Subcutaneous abdominal adipose tissue (tissue), 5 donors: ENCODE data around the gene GNAS-AS1.
"Not testable (repeated sequence)": the region's sequence is repeated elsewhere in the genome, so short reads cannot be mapped to it uniquely, and the experiment has no call there.

Source experiments
- H3K27ac ChIP-seq: one replicate; pipeline ENCODE4 v1.7.0; 2013; ENCODE audit warnings: low read depth, mild to moderate bottlenecking, inconsistent platforms, low read length, moderate library complexity
- H3K27me3 ChIP-seq, 5 donors: one replicate each; pipeline ENCODE4 v1.7.0; 2013; ENCODE audit warnings: low read length in 5 of 5, inconsistent platforms in 1 of 5; ENCODE audit not compliant: control insufficient read depth in 5 of 5, insufficient read depth in 4 of 5
- H3K36me3 ChIP-seq, 5 donors: one replicate each; pipeline ENCODE4 v1.7.0; 2013; ENCODE audit warnings: low read length in 5 of 5; ENCODE audit not compliant: control insufficient read depth in 5 of 5, insufficient read depth in 5 of 5
- H3K4me1 ChIP-seq, 5 donors: one replicate each; pipeline ENCODE4 v1.7.0; 2013; ENCODE audit warnings: low read length in 5 of 5, mild to moderate bottlenecking in 3 of 5, moderate library complexity in 1 of 5; ENCODE audit not compliant: control insufficient read depth in 5 of 5, insufficient read depth in 5 of 5
- H3K4me3 ChIP-seq, 5 donors: one replicate each; pipeline ENCODE4 v1.7.0; 2013; ENCODE audit warnings: low read length in 5 of 5, low read depth in 1 of 5
- H3K9ac ChIP-seq, 5 donors: one replicate each; pipeline ENCODE4 v1.7.0; 2013; ENCODE audit warnings: low read length in 5 of 5, mild to moderate bottlenecking in 4 of 5, moderate library complexity in 3 of 5
- H3K9me3 ChIP-seq, 5 donors: one replicate each; pipeline ENCODE4 v1.7.0; 2013; ENCODE audit warnings: low read length in 5 of 5; ENCODE audit not compliant: control insufficient read depth in 5 of 5
- donor health status: healthy.
- donor health status: healthy.
- donor health status: healthy.
- donor health status: healthy.
- donor health status: healthy.

Gene GNAS-AS1

GRCh38 chr20:58824843-58825242 lies 25.9 kb downstream of the GNAS-AS1 start:
- no peak overlapping the region for H3K27ac ChIP-seq
- no peak overlapping the region for H3K4me3 ChIP-seq
- H3K36me3 ChIP-seq = no peaks in the 10 kb centered on the region
- no peaks in the 10 kb centered on the region for H3K9me3 ChIP-seq
- peaks cover 0 to 4% (median 0%) of the 10 kb centered on the region in 5 donors for H3K27me3 ChIP-seq
- no peak overlapping the region for H3K9ac ChIP-seq
- H3K4me1 ChIP-seq = peaks cover 0 to 8% (median 5%) of the 10 kb centered on the region in 5 donors

- Histone ChIP-seq H3K9me3 (no peaks in the 10 kb centered on the region), H3K4me3 (no peak overlapping the region), H3K27ac (no peak overlapping the region), H3K27me3 (peaks cover 0 to 4% (median 0%) of the 10 kb centered on the region in 5 donors), H3K9ac (no peak overlapping the region), H3K36me3 (no peaks in the 10 kb centered on the region), H3K4me1 (no peaks in the 10 kb centered on the region)
Observed at GRCh38 chr20:58822748-58823730, 27.7 kb downstream of the GNAS-AS1 start.

GRCh38 chr20:58822149-58822548 lies 28.6 kb downstream of the GNAS-AS1 start:
- no peak overlapping the region for H3K4me3 ChIP-seq
- H3K27ac ChIP-seq = no peak overlapping the region
- no peaks in the 10 kb centered on the region for H3K9me3 ChIP-seq
- peaks cover 0 to 3% (median 0%) of the 10 kb centered on the region in 5 donors for H3K27me3 ChIP-seq
- H3K36me3 ChIP-seq = no peaks in the 10 kb centered on the region
- H3K4me1 ChIP-seq = no peaks in the 10 kb centered on the region
- H3K9ac ChIP-seq = no peak overlapping the region

GRCh38 chr20:58820515-58820914 lies 30.2 kb downstream of the GNAS-AS1 start:
- H3K27me3 ChIP-seq, H3K4me3 ChIP-seq, H3K27ac ChIP-seq, H3K9ac ChIP-seq, H3K36me3 ChIP-seq, H3K4me1 ChIP-seq, H3K9me3 ChIP-seq: not testable (repeated sequence)

- H3K27ac ChIP-seq = no peak overlapping the region
- H3K36me3 ChIP-seq = no peaks in the 10 kb centered on the region
- H3K27me3 ChIP-seq = peaks cover 0 to 8% (median 3%) of the 10 kb centered on the region in 5 donors
- H3K9ac ChIP-seq = no peak overlapping the region
- H3K4me3 ChIP-seq = no peak overlapping the region
- no peaks in the 10 kb centered on the region for H3K9me3 ChIP-seq
- no peaks in the 10 kb centered on the region for H3K4me1 ChIP-seq
Observed at GRCh38 chr20:58819921-58820320, 30.8 kb downstream of the GNAS-AS1 start.

GRCh38 chr20:58818586-58819285 lies 32.0 kb downstream of the GNAS-AS1 start:
- Histone ChIP-seq H3K4me1 (no peaks in the 10 kb centered on the region), H3K9ac (no peak overlapping the region), H3K27ac (no peak overlapping the region), H3K27me3 (peaks cover 0 to 8% (median 3%) of the 10 kb centered on the region in 5 donors), H3K4me3 (no peak overlapping the region), H3K36me3 (no peaks in the 10 kb centered on the region), H3K9me3 (no peaks in the 10 kb centered on the region)

GRCh38 chr20:58817748-58818147 lies 33.0 kb downstream of the GNAS-AS1 start:
- H3K4me3 ChIP-seq = no peak overlapping the region
- peaks cover 0 to 13% (median 3%) of the 10 kb centered on the region in 5 donors for H3K27me3 ChIP-seq
- H3K9me3 ChIP-seq = no peaks in the 10 kb centered on the region
- no peak overlapping the region for H3K9ac ChIP-seq
- H3K36me3 ChIP-seq = no peaks in the 10 kb centered on the region
- no peak overlapping the region for H3K27ac ChIP-seq
- no peaks in the 10 kb centered on the region for H3K4me1 ChIP-seq

GRCh38 chr20:58816957-58817651 lies 33.6 kb downstream of the GNAS-AS1 start:
- no peaks in the 10 kb centered on the region for H3K36me3 ChIP-seq
- H3K4me3 ChIP-seq = no peak overlapping the region
- H3K27ac ChIP-seq = no peak overlapping the region
- peaks cover 0 to 2% (median 0%) of the 10 kb centered on the region in 5 donors for H3K9me3 ChIP-seq
- no peak overlapping the region for H3K9ac ChIP-seq
- H3K27me3 ChIP-seq = peaks cover 3 to 16% (median 5%) of the 10 kb centered on the region in 5 donors
- no peaks in the 10 kb centered on the region for H3K4me1 ChIP-seq

- Histone ChIP-seq H3K9me3 (peaks cover 0 to 2% (median 0%) of the 10 kb centered on the region in 5 donors), H3K36me3 (no peaks in the 10 kb centered on the region), H3K4me1 (no peaks in the 10 kb centered on the region)
Observed at GRCh38 chr20:58816051-58816450, 34.7 kb downstream of the GNAS-AS1 start.

More at GRCh38 chr20:58816051-58816450, 34.7 kb downstream of the GNAS-AS1 start:
- H3K9ac ChIP-seq = no peak overlapping the region
- no peak overlapping the region for H3K4me3 ChIP-seq
- H3K27me3 ChIP-seq = peaks cover 3 to 19% (median 9%) of the 10 kb centered on the region in 5 donors
- H3K27ac ChIP-seq = no peak overlapping the region
